ENCODE measurements around the gene LRTM2. TPM values are rescaled to one million over a fixed set of nuclear protein-coding genes. Genes with fewer than 3 reads are reported as not detected.

The LRTM2 gene
- total RNA-seq: not detected in 2 replicates

DNA sequence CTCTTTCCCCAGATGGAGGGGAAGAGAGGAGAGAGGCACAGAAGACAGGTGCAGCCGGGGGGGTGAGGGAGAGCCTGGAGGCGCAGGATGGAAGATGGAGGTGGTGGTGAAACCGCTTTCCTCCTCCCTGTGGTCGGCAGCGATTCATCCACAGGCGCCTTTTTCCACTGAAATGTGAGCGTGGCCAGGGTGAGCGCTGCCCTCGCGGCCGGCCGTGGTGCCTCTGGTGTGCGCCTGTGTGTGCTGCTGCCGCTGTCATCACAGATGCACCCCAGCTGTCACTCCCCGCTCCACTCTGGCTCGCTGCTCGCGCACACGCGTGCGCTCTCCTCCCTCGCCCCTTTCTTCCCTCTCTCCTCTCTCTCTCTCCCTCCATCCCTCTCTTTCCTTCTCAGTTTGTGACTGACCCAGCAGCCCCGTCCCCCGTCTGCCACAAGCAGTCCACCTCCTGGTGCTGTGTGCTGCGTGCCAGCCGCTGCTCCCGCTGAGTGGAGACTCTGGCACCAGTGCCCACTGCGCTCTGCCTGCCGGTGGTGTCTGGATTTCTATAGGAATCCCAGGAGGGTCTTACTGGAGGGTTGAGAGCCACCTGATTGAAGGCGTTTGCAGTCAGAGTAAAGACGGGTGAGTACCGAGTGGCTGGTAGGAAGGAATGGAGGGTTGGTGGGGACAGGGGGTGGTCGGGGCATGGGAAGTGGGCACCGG lies at the start of gene LRTM2:
TSS of gene LRTM2 (plus strand) at position 375 of the 705 bp plus-strand sequence. CDS start 7,584 bp downstream, outside the sequence.
- Histone ChIP-seq H3K36me3 (ENCODE audit: insufficient read depth, low read length) (no peaks in the 10 kb centered on the region), H4K20me1 (ENCODE audit: insufficient read depth, low read length) (no peaks in the 10 kb centered on the region), H3K79me2 (ENCODE audit: insufficient read depth, low read length) (no peaks in the 10 kb centered on the region), H3K4me2 (ENCODE audit: insufficient read depth, low read length) (no peak within 1 kb of the TSS), H2AFZ (ENCODE audit: low read length) (no peak within 1 kb of the TSS), H3K4me1 (ENCODE audit: insufficient read depth, low read length) (no peaks in the 10 kb centered on the region), H3K27ac (ENCODE audit: low read depth, low read length) (no peak within 1 kb of the TSS), H3K4me3 (ENCODE audit: insufficient read depth, low read length) (no peak within 1 kb of the TSS), H3K9me3 (ENCODE audit: low read depth, low read length) (no peaks in the 10 kb centered on the region), H3K27me3 (ENCODE audit: insufficient read depth, low read length) (peaks cover 74% of the 10 kb centered on the region)
- DNase-seq (ENCODE audit: insufficient read length, low spot score, missing footprints): no peak
- TF ChIP-seq, protein P1, sequence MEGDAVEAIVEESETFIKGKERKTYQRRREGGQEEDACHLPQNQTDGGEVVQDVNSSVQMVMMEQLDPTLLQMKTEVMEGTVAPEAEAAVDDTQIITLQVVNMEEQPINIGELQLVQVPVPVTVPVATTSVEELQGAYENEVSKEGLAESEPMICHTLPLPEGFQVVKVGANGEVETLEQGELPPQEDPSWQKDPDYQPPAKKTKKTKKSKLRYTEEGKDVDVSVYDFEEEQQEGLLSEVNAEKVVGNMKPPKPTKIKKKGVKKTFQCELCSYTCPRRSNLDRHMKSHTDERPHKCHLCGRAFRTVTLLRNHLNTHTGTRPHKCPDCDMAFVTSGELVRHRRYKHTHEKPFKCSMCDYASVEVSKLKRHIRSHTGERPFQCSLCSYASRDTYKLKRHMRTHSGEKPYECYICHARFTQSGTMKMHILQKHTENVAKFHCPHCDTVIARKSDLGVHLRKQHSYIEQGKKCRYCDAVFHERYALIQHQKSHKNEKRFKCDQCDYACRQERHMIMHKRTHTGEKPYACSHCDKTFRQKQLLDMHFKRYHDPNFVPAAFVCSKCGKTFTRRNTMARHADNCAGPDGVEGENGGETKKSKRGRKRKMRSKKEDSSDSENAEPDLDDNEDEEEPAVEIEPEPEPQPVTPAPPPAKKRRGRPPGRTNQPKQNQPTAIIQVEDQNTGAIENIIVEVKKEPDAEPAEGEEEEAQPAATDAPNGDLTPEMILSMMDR (IDR thresholded peaks at IDR 0.05; ENCODE audit: extremely low read depth, low read depth, low read length): no peak

GRCh38 chr12:1773937-1774655 lies 46.3 kb upstream of the LRTM2 start:
- H3K4me1 ChIP-seq (ENCODE audit: insufficient read depth, low read length): peaks cover 31% of the 10 kb centered on the region
- no peak overlapping the region for H3K4me2 ChIP-seq (ENCODE audit: insufficient read depth, low read length)
- no peak for DNase-seq (ENCODE audit: insufficient read length, low spot score, missing footprints)
- no peak overlapping the region for H3K4me3 ChIP-seq (ENCODE audit: insufficient read depth, low read length)
- no peaks in the 10 kb centered on the region for H3K36me3 ChIP-seq (ENCODE audit: insufficient read depth, low read length)
- peaks cover 6% of the 10 kb centered on the region for H3K79me2 ChIP-seq (ENCODE audit: insufficient read depth, low read length)
- H3K9me3 ChIP-seq (ENCODE audit: low read depth, low read length): no peaks in the 10 kb centered on the region
- H3K27ac ChIP-seq (ENCODE audit: low read depth, low read length): no peak overlapping the region
- peaks cover 7% of the 10 kb centered on the region for H4K20me1 ChIP-seq (ENCODE audit: insufficient read depth, low read length)
- no peaks in the 10 kb centered on the region for H3K27me3 ChIP-seq (ENCODE audit: insufficient read depth, low read length)
- no peak overlapping the region for H2AFZ ChIP-seq (ENCODE audit: low read length)
- TF ChIP-seq, protein P1 (IDR thresholded peaks at IDR 0.05; ENCODE audit: extremely low read depth, low read depth, low read length): no peak

DNA sequence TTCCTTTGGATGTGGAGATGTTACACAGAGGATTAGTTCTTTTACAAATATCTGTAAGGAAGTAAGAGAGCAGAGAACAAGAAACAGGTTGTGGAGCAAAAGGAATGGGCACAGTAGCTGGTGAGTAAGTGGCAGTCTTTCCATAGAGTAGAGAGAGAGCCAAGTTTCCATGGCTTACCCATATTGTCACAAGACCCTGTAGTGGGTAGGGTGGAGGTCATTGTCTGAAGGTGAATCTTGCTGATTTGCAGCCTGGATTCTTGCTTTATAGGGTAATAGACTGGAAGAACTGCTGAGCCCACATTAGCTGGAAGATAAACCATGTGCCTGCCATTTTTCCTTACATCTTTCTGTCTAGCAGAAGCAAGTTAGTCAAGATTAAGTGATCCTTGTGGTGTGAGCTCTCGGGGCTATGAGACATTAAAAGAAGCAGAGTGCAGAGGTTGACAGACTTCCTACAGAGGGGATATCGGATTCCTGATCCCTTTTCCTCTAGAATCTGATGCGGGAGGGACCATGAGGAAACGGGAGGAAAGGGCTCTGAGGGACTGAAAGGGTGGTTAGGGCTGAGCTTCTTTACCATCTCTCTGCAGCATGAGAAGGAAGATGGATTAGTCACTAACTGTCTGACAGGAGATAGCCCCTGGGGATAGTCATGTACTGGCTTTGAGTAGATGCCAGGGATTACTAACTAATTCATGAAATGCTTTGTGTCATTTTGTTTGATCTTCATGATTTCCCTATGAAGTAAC lies 44.0 kb upstream of the LRTM2 start:
- H3K27ac ChIP-seq (ENCODE audit: low read depth, low read length): peak overlapping the region; percentile 68
- peaks cover 7% of the 10 kb centered on the region for H4K20me1 ChIP-seq (ENCODE audit: insufficient read depth, low read length)
- H3K4me3 ChIP-seq (ENCODE audit: insufficient read depth, low read length): peak overlapping the region; percentile 41
- peaks cover 40% of the 10 kb centered on the region for H3K4me1 ChIP-seq (ENCODE audit: insufficient read depth, low read length)
- peaks cover 5% of the 10 kb centered on the region for H3K79me2 ChIP-seq (ENCODE audit: insufficient read depth, low read length)
- H2AFZ ChIP-seq (ENCODE audit: low read length): no peak overlapping the region
- H3K9me3 ChIP-seq (ENCODE audit: low read depth, low read length): no peaks in the 10 kb centered on the region
- DNase-seq (ENCODE audit: insufficient read length, low spot score, missing footprints): no peak
- H3K27me3 ChIP-seq (ENCODE audit: insufficient read depth, low read length): no peaks in the 10 kb centered on the region
- TF ChIP-seq, protein P1 (IDR thresholded peaks at IDR 0.05; ENCODE audit: extremely low read depth, low read depth, low read length): no peak
- no peaks in the 10 kb centered on the region for H3K36me3 ChIP-seq (ENCODE audit: insufficient read depth, low read length)
- H3K4me2 ChIP-seq (ENCODE audit: insufficient read depth, low read length): peak overlapping the region; percentile 80

Data from osteoblast (primary cell).